ENCODE data around the gene LRRC8D. TPM values are rescaled to one million over a fixed set of nuclear protein-coding genes. Genes with fewer than 3 reads are reported as not detected.

The LRRC8D gene
- total and polyA plus RNA-seq, 2 donors from 2014 or later = 16.3 to 36.6 TPM

GRCh38 chr1:89800022-89800655, 20.7 kb upstream of the LRRC8D start:
- H3K4me3 ChIP-seq (ENCODE audit: low read length in 3 of 3) = no peak overlapping the region
- DNase-seq (no peak), FAIRE-seq (no peak)
- no peaks in the 10 kb centered on the region for H3K4me1 ChIP-seq (ENCODE audit: control insufficient read depth in 2 of 3, insufficient read depth in 2 of 3, low read depth in 1 of 3, low read length in 3 of 3)
- no peak overlapping the region for H3K27ac ChIP-seq (ENCODE audit: low read depth in 2 of 2, low read length in 2 of 2)
- no peaks in the 10 kb centered on the region for H3K27me3 ChIP-seq (ENCODE audit: control insufficient read depth, insufficient read depth, low read length)
- no peak for TF ChIP-seq CTCF (IDR thresholded peaks at IDR 0.05; ENCODE audit: borderline replicate concordance, extremely low read depth, insufficient read depth)
- no peaks in the 10 kb centered on the region for H3K9me3 ChIP-seq (ENCODE audit: control insufficient read depth in 2 of 3, insufficient read depth in 1 of 3, low read length in 3 of 3)
- no peaks in the 10 kb centered on the region for H3K36me3 ChIP-seq (ENCODE audit: control insufficient read depth in 2 of 3, insufficient read depth in 3 of 3, low read length in 3 of 3)
- intact Hi-C loops (cut with DNase I) = loop anchor here (5.0 kb wide), 1 partner anchor 187 kb away; no protein-coding TSS in a partner anchor
- H3K9ac ChIP-seq (ENCODE audit: low read length in 3 of 3) = no peak overlapping the region

GRCh38 chr1:89800718-89801117, 20.1 kb upstream of the LRRC8D start:
- Histone ChIP-seq H3K4me3 (ENCODE audit: low read length in 3 of 3) (no peak overlapping the region), H3K27me3 (ENCODE audit: control insufficient read depth, insufficient read depth, low read length) (no peaks in the 10 kb centered on the region), H3K4me1 (ENCODE audit: control insufficient read depth in 2 of 3, insufficient read depth in 2 of 3, low read depth in 1 of 3, low read length in 3 of 3) (no peaks in the 10 kb centered on the region), H3K36me3 (ENCODE audit: control insufficient read depth in 2 of 3, insufficient read depth in 3 of 3, low read length in 3 of 3) (no peaks in the 10 kb centered on the region), H3K9ac (ENCODE audit: low read length in 3 of 3) (no peak overlapping the region), H3K27ac (ENCODE audit: low read depth in 2 of 2, low read length in 2 of 2) (no peak overlapping the region), H3K9me3 (ENCODE audit: control insufficient read depth in 2 of 3, insufficient read depth in 1 of 3, low read length in 3 of 3) (no peaks in the 10 kb centered on the region)
- FAIRE-seq (no peak), DNase-seq (no peak)
- intact Hi-C loops (cut with DNase I) = loop anchor here (5.0 kb wide), 1 partner anchor 187 kb away; no protein-coding TSS in a partner anchor
- no peak for TF ChIP-seq CTCF (IDR thresholded peaks at IDR 0.05; ENCODE audit: borderline replicate concordance, extremely low read depth, insufficient read depth)

GRCh38 chr1:89802051-89802450, 18.8 kb upstream of the LRRC8D start:
- no peak for FAIRE-seq
- TF ChIP-seq CTCF (IDR thresholded peaks at IDR 0.05; ENCODE audit: borderline replicate concordance, extremely low read depth, insufficient read depth) = no peak
- no peak overlapping the region for H3K27ac ChIP-seq (ENCODE audit: low read depth in 2 of 2, low read length in 2 of 2)
- no peaks in the 10 kb centered on the region for H3K27me3 ChIP-seq (ENCODE audit: control insufficient read depth, insufficient read depth, low read length)
- H3K9me3 ChIP-seq (ENCODE audit: control insufficient read depth in 2 of 3, insufficient read depth in 1 of 3, low read length in 3 of 3) = no peaks in the 10 kb centered on the region
- no peak overlapping the region for H3K9ac ChIP-seq (ENCODE audit: low read length in 3 of 3)
- DNase-seq = no peak
- intact Hi-C loops (cut with DNase I) = loop anchor here (5.0 kb wide), 1 partner anchor 185 kb away; no protein-coding TSS in a partner anchor
- no peaks in the 10 kb centered on the region for H3K4me1 ChIP-seq (ENCODE audit: control insufficient read depth in 2 of 3, insufficient read depth in 2 of 3, low read depth in 1 of 3, low read length in 3 of 3)
- H3K36me3 ChIP-seq (ENCODE audit: control insufficient read depth in 2 of 3, insufficient read depth in 3 of 3, low read length in 3 of 3) = no peaks in the 10 kb centered on the region
- H3K4me3 ChIP-seq (ENCODE audit: low read length in 3 of 3) = no peak overlapping the region

All from kidney (tissue), 14 donors.